ENCODE results near the gene CETN1.

CETN1 gene

GRCh38 chr18:612156-612555 is 32.0 kb downstream of the CETN1 start:
- H3K4me3 ChIP-seq (ENCODE audit: low read depth, low read length) = no peak overlapping the region
- TF ChIP-seq MAX (IDR thresholded peaks at IDR 0.05; ENCODE audit: low read depth, low read length) (no peak), MYC (IDR thresholded peaks at IDR 0.05; ENCODE audit: low read depth, low read length) (no peak), POLR2A (IDR thresholded peaks at IDR 0.05; ENCODE audit: extremely low read depth, insufficient read length) (no peak)
- TF ChIP-seq, protein P1, sequence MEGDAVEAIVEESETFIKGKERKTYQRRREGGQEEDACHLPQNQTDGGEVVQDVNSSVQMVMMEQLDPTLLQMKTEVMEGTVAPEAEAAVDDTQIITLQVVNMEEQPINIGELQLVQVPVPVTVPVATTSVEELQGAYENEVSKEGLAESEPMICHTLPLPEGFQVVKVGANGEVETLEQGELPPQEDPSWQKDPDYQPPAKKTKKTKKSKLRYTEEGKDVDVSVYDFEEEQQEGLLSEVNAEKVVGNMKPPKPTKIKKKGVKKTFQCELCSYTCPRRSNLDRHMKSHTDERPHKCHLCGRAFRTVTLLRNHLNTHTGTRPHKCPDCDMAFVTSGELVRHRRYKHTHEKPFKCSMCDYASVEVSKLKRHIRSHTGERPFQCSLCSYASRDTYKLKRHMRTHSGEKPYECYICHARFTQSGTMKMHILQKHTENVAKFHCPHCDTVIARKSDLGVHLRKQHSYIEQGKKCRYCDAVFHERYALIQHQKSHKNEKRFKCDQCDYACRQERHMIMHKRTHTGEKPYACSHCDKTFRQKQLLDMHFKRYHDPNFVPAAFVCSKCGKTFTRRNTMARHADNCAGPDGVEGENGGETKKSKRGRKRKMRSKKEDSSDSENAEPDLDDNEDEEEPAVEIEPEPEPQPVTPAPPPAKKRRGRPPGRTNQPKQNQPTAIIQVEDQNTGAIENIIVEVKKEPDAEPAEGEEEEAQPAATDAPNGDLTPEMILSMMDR (IDR thresholded peaks at IDR 0.05; ENCODE audit: low read depth, low read length) = no peak
- DNase-seq (ENCODE audit: low read depth) = no peak

DNA sequence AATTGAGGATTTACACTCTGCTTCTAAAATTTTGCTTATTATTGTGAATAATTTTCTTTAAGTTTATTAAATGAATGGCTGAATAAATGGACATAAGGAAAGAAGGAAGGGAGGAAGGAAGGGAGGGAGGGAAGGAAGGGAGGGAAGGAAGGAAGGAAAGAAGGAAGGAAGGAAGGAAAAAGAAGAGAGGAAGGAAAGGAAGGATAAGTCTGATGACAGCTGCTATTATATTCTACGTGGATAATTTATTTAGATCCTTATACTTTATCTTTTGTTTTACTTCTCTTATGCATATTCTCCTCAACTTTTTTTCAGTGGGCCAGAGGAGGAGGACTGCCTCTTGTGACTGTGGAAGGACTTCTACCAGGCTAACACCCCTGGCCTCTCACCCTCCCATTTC is 34.0 kb downstream of the CETN1 start:
- TF ChIP-seq, protein P1 (IDR thresholded peaks at IDR 0.05; ENCODE audit: low read depth, low read length) = no peak
- TF ChIP-seq MAX (IDR thresholded peaks at IDR 0.05; ENCODE audit: low read depth, low read length) = no peak
- DNase-seq (ENCODE audit: low read depth) = no peak
- H3K4me3 ChIP-seq (ENCODE audit: low read depth, low read length) = no peak overlapping the region

- DNase-seq (ENCODE audit: low read depth) = no peak
- no peak overlapping the region for H3K4me3 ChIP-seq (ENCODE audit: low read depth, low read length)
- TF ChIP-seq MAX (IDR thresholded peaks at IDR 0.05; ENCODE audit: low read depth, low read length) (no peak), POLR2A (IDR thresholded peaks at IDR 0.05; ENCODE audit: extremely low read depth, insufficient read length) (no peak), MYC (IDR thresholded peaks at IDR 0.05; ENCODE audit: low read depth, low read length) (no peak)
- TF ChIP-seq, protein P1 (IDR thresholded peaks at IDR 0.05; ENCODE audit: low read depth, low read length) = no peak
Observed at GRCh38 chr18:615092-615521, 34.9 kb downstream of the CETN1 start.

DNA sequence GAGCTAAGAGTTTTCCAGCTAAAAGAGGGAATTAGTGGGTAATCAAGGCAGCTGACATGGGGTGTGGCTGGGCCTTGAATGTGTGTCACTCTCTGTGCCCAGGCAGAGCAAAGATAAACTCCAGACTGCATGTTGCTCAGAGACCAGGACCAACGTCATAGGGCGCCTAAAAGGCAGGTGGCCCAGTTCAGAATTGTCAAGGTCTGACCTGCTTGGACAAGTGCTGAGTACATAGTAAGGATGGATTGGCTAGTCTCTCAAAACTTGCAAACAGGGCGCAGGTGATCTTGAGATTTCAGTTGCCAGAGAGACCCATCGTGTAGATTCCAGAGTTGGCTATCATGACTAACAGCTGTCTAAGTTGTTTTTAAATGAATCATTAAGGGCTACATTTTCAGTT is 35.6 kb downstream of the CETN1 start:
- no peak overlapping the region for H3K4me3 ChIP-seq (ENCODE audit: low read depth, low read length)
- DNase-seq (ENCODE audit: low read depth) = no peak
- no peak for TF ChIP-seq POLR2A (IDR thresholded peaks at IDR 0.05; ENCODE audit: extremely low read depth, insufficient read length)
- TF ChIP-seq MAX (IDR thresholded peaks at IDR 0.05; ENCODE audit: low read depth, low read length) = no peak
- TF ChIP-seq, protein P1 (IDR thresholded peaks at IDR 0.05; ENCODE audit: low read depth, low read length) = no peak
- TF ChIP-seq MYC (IDR thresholded peaks at IDR 0.05; ENCODE audit: low read depth, low read length) = no peak

- TF ChIP-seq, protein P1 (IDR thresholded peaks at IDR 0.05; ENCODE audit: low read depth, low read length) = peak; percentile 46
- TF ChIP-seq MYC (IDR thresholded peaks at IDR 0.05; ENCODE audit: low read depth, low read length) = no peak
- no peak for TF ChIP-seq POLR2A (IDR thresholded peaks at IDR 0.05; ENCODE audit: extremely low read depth, insufficient read length)
- no peak for TF ChIP-seq MAX (IDR thresholded peaks at IDR 0.05; ENCODE audit: low read depth, low read length)
- peak; percentile 48 for DNase-seq (ENCODE audit: low read depth)
- H3K4me3 ChIP-seq (ENCODE audit: low read depth, low read length) = no peak overlapping the region
Observed at GRCh38 chr18:616380-616995, 36.3 kb downstream of the CETN1 start.
